KOPT-K1 (cell line): Measurements from ENCODE around the gene GLT1D1.

Source experiments
- H3K27ac ChIP-seq: fragments of 200-600 bp; sonication (generic); 2 replicates; pipeline ENCODE4 v1.5.1; 2016; ENCODE audit warnings: antibody characterized with exemption, mild to moderate bottlenecking, low read depth, low read length; ENCODE audit not compliant: poor library complexity, severe bottlenecking
- H3K36me3 ChIP-seq: fragments of 200-600 bp; sonication (generic); 2 replicates; pipeline ENCODE4 v1.5.1; 2017; ENCODE audit warnings: antibody characterized with exemption, mild to moderate bottlenecking, low read length, moderate library complexity; ENCODE audit not compliant: insufficient read depth
- H3K9me3 ChIP-seq: fragments of 200-600 bp; sonication (generic); 2 replicates; pipeline ENCODE4 v1.5.1; 2017; ENCODE audit warnings: antibody characterized with exemption, low read length, mild to moderate bottlenecking; ENCODE audit not compliant: insufficient read depth, poor library complexity, severe bottlenecking

The GLT1D1 gene

DNA sequence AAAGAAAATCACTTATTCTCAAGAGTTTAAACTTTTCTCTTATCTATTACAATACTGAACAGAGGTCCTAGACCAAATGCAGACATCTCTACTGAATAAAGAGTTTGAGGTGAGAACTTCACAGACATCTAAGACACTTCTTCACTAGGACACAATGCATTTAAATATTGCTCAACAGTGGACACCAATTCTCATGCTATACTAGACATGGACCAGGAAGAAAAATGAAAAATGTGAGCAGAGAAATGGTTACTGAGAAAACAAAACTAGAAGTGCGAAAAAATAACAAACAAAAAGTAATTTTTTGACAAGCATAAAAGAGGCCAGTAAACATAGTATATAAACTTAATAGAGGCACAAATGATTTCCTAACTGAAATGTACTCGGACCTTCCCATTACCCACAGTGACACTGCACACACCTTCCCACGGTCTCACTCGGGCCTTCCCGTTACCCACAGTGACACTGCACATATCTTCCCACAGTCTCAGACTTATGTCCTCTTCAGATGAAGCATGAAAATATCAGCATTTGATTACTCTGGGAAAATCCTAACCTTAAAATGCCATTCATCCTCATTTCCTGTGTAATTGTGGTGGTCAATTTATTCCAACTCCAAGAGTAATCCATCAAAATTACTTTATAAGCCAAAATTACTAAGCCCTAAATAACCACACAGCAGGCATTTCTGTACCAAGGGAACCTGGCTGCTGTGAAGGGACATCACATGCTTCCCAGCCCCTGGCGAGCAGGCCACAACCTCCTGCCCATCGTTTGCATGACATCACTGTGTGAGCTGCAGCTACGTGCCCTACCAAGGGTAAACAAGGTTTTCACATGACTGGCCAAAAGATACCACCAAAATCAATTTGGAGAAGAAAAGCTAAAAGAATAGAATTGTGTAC, 35.9 kb upstream of the GLT1D1 start:
- peaks cover 62% of the 10 kb centered on the region for H3K36me3 ChIP-seq
- H3K27ac ChIP-seq, result no peak overlapping the region
- H3K9me3 ChIP-seq, result no peaks in the 10 kb centered on the region

DNA sequence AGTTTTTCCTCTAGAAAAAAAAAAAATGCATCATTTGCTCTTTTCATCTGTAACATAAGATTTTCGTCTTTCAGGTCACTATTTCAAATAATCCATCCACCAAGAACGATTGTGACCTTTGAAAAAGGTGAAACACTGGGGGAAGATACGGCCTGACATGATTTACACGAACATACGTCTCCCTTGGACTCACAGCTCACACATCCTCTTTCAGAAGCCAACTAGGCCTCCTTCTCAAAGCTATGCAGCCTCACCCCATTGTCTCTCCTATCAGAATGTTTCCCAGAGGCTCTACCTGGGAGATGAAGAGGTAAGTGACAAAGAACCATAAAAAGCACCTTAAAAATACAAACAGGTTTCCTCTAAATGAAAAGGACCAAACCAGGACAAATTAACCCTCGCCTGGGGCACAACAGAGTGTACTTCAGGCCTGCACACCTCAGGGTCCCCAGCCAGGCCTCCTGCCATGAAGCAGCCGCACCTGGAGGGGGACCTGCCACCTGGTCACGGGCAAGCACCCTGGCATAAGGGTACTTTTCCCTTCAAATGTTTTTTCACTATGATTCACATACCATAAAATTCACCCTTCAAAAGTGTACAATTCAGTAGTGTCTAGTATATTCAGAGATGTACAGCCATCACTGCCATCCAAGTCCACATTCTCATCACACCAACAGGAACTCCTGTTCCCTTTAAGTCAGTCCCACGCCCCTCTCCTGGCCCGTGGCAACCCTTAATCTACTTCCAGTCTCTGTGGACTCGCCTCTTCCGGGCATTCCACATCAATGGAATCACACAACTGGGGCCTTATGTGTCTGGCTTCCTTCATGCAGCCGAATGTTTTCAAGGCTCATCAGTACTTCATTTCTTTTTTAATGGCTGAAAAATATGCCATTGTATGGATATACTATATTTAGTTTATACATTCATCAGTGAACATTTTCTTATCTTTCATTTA, 34.9 kb upstream of the GLT1D1 start:
- peaks cover 52% of the 10 kb centered on the region for H3K36me3 ChIP-seq
- H3K27ac ChIP-seq, result no peak overlapping the region
- no peaks in the 10 kb centered on the region for H3K9me3 ChIP-seq

DNA sequence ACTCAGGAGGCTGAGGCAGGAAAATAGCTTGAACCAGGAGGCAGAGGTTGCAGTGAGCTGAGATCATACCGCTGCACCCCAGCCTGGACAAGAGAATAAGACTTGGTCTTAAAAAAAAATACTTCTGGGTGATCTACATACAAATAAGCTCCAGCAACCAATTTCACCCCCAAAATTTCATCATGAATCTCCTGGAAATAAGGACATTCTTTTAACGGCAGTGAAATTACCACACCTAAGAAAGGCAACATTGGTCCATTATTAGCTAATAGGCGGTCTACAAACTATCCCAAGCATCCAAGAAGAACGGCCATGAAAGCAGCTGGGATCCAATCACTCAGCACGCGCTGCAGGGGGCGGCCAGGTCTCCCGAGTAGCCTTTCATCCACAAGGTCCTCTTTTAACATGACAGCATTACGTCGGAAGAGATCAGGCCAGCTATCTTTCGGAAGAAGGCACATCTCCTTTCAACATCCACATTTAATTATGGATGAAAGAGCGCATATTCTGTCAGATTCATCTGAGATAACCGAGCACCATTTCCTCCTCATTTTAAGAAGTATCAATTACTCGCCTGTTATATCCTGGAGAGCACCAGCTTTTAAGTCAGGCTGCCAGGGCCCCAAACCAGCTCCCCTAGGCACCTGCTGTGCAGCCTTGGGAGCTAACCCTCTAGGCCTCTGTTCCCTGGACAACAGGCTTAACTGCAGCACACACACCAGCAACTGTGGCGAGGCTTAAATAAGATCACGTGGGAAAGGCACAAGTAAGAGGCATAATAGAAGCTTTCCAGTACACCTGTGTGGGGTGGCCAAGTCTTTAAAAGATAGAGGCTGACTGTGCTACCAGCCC, 33.8 kb upstream of the GLT1D1 start:
- Histone ChIP-seq H3K9me3 (no peaks in the 10 kb centered on the region), H3K27ac (no peak overlapping the region), H3K36me3 (peaks cover 41% of the 10 kb centered on the region)

DNA sequence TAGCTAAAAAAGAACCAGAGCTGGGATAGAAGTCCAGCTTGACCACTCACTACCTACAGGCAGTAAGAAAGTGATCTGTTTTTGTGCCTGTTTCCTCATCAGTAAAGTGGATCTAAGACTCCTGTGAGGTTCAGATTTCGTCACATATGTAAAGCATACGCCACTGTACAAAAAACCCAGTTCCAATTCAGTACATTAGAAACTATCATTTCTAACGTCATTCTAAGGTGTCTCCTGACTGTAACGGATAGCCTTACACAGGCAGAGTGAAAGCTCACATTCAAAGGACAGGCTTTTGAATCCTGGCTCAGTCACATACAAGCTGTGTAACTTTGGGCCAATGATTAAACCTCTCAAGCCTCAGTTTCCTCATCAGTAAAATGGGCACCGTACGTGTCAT, 33.0 kb upstream of the GLT1D1 start:
- Histone ChIP-seq H3K9me3 (no peaks in the 10 kb centered on the region), H3K27ac (peak overlapping the region; percentile 2), H3K36me3 (peaks cover 33% of the 10 kb centered on the region)

DNA sequence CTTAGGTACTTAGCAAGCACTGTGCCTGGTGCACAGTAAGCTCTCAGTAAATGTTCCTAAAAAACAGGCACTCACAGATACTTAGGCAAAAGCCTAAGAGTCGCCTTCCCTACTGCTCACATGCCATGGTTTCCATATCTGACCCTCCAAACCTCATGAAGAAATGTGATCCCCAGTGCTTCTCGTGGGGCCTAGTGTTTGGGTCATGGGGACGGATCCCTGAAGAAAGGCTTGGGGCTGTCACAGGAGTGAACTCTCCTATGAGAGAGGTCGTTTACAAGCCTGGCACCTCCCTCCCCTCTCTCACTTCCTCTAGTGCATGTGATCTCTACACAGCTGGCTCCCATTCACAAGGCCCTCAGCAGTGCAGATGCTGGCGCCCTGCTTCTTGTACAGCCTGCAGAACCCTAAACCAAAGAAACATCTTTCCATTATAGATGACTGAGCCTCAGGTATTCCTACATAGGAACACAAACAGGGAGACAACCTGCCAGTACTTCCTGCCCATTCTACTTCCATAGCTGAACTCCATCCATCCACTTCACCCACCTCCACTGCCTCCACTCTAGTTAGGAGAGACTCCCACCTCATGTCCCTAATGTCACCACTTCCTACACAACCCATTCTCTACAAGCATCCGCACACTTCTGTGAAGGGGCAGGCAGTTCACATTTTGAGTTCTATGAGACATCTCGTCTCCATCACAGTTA, 32.4 kb upstream of the GLT1D1 start:
- no peaks in the 10 kb centered on the region for H3K9me3 ChIP-seq

DNA sequence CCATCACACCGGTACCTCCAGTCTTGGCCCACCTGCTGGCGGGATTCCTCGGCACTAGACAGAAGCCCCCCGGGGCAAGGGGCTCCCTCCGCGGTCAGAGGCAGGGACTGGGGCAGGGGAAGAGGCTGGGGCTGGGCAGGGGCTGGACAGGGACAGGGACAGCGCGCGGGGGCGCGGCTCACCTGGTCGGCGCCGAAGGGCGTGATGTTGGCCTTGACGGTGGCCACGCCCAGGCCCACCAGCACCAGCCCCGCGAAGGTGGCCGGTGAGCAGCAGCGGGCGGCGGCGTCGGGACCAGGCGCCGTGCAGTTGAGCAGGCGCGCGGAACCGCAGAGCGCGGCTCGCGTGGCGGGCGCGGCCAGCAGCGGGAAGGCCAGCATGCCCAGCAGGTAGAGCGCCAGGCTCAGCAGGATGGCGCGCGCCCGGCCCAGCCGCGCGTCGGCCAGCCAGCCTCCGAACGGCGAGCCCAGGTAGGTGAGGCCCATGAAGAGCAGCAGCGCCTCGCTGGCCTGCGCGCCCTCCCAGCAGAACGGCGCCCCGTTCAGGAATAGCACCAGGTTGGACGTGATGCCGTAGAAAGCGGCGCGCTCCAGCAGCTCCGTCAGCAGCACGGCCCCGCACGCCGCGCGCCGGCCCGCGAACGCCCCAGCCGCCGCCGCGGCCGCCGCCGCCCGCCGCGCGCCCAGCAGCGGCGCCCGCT, 29.9 kb upstream of the GLT1D1 start:
- H3K27ac ChIP-seq, result peak overlapping the region; percentile 80
- H3K36me3 ChIP-seq, result peaks cover 27% of the 10 kb centered on the region
- H3K9me3 ChIP-seq, result no peaks in the 10 kb centered on the region

More for the DNA sequence above, 32.4 kb upstream of the GLT1D1 start:
- peaks cover 32% of the 10 kb centered on the region for H3K36me3 ChIP-seq
- peak overlapping the region; percentile 2 for H3K27ac ChIP-seq

DNA sequence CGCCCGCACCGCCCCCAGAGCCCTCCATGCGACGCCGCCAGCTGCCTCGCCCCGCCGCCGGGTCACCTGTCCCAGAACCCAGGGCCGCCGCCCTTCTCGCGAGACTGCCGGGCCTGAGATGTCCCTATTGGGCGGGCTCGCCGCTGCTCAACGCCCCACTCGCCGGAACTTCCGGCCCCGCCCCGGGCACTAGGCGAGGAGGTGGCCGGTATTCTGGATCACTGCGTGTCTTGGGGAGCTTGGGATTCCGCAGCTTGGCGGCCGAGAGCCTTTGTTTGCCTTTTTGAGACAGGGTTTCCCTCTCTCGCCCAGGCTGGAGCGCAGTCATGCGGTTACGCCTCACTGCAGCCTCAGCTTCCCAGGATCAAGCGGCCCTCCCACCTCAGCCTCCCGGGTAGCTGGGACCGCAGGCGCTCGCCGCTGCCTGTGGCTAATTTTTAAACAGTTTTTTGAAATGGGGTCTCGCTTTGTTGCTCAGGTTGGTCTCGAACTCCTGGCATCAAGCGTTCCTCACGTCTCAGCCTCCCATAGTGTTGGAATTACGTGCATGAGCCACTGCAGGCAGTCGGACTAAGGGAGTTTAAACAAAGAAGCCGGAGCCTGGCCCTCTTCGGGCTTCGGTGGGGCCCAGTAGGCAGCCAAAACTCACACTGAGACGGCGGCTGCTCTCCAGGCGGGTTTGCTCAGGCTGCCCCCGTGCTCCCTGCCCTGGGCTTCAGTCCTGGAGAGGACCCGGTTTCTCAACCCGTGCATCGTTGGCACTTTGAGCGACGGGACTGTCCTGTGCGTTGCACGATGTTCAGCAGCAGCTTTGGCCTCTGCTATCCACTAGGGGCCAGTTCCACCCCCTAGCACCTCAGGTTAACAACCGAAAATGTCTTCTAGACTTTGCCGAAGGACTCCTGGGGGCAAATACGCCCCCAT, 29.1 kb upstream of the GLT1D1 start, which contains the start of gene SLC15A4:
Gene SLC15A4, minus strand, starts transcription at position 43 of the 924 bp plus-strand sequence. Its CDS starts 15 bp downstream, at position 28.
- H3K27ac ChIP-seq, result peak within 1 kb of the TSS; percentile 80
- no peaks in the 10 kb centered on the region for H3K9me3 ChIP-seq
- peaks cover 23% of the 10 kb centered on the region for H3K36me3 ChIP-seq

DNA sequence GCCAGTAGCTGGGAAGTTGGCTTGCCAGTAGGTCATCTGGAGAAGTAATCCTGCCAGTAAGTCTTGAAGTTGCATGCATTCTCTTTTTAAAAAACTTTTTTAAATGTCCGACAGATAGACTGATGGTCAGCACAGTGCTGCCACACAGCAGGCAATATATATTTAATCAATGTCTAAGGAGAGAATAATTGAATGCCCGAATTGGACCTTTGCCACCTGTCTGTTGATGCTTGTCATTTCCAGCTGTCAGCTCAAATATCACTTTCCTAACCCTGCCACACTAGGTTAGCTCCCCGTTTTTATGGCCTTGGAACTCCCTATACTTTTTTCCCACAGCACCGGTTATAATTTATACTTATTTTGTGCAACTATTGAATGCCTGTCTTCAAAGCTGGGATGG, 27.4 kb upstream of the GLT1D1 start:
- no peaks in the 10 kb centered on the region for H3K9me3 ChIP-seq
- H3K36me3 ChIP-seq, result peaks cover 8% of the 10 kb centered on the region
- no peak overlapping the region for H3K27ac ChIP-seq

DNA sequence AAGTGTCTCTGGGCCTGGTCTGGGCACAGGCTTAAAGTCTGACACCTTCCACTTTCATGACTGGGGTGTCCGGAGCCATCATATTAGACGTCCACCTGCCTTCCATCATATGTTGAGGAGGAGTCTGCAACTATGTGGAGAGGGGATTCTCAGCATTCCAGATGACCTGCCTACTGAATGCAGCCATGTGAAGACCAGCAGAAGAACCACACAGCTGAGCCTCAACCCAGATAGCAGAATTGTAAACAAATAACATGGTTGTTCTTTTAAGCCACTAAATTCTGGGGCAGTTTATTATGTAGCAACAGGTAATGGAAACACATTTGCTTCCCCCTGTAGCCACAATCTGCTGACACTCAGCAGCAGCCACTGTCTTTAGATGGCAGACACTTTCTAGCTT, 25.6 kb upstream of the GLT1D1 start:
- H3K36me3 ChIP-seq, result no peaks in the 10 kb centered on the region
- no peaks in the 10 kb centered on the region for H3K9me3 ChIP-seq
- no peak overlapping the region for H3K27ac ChIP-seq

DNA sequence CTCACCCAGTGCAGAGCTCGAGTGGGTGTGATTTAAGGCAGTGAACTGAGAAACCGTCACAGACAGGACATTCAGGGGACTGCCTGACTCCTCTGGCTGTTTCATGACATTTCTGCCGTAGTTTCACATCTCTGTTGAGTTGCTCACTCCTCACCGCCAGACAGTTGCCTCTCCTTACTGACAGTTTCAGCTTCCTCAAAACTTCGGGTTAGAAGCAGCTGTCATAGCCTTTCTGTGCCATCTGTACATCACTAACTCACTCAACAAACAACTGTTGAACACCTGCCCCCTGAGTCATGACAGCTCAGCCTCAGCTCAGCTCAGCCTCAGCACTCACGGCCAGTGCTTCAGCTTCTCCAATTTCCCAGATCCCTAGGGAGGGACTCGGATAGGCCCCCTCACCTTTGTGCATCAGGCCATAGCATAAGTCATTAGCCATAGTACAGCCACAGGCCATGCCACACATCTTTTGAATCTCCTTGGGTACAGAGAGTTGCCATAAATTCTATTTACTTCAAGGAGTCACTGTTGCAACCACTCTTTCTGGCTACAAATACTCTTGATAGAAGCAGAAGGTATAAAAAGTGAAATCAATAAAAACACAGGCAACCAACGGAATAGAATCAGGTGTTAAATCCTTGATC, 23.3 kb upstream of the GLT1D1 start:
- no peak overlapping the region for H3K27ac ChIP-seq
- no peaks in the 10 kb centered on the region for H3K36me3 ChIP-seq
- no peaks in the 10 kb centered on the region for H3K9me3 ChIP-seq

DNA sequence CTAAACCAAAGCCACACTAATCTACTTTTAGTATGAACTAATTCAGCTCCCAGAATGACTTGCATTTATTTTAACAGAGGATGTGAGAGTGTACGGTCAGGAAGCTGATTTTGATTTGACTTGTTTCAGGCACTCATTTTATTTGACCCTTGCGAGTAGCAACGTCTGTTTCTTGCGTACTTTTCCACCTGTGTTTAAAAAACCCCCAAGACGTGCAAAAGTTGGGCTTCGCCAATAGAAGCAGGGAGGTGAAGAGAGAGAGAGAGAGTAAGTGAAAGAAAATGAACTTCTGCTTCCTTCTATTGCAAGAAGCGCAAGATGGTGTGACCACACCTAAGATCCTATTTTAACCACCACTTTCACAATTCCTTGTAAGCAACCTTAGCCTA, 22.8 kb upstream of the GLT1D1 start:
- no peaks in the 10 kb centered on the region for H3K9me3 ChIP-seq
- H3K36me3 ChIP-seq, result no peaks in the 10 kb centered on the region
- no peak overlapping the region for H3K27ac ChIP-seq

DNA sequence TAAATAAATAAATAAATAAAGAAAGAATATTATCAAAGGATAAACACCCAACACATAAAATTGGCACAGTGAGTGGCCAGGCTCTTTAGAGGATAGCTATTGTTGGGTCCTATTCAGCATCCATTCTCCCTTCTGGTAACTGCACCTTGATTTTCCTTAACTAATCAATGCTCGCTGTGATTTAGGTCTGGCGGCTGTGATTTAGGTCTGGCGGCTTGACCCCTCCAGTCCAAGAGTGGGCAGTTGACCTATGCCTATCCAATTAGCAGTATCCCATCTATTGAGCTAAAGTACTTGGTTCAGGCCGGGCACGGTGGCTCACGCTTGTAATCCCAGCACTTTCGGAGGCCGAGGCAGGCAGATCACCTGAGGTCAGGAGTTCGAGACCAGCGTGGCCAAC, 19.9 kb upstream of the GLT1D1 start:
- Histone ChIP-seq H3K9me3 (no peaks in the 10 kb centered on the region), H3K27ac (no peak overlapping the region), H3K36me3 (no peaks in the 10 kb centered on the region)
